Stimulated activated CD8-positive, alpha-beta memory T cell treated with anti-CD3 and anti-CD28 coated beads, Interleukin-7, amount 100 ng/mL, for 24 hours (primary cell): ENCODE results near the gene TMEM225.
"Not testable (repeated sequence)": the region's sequence is repeated elsewhere in the genome, so short reads cannot be mapped to it uniquely, and the experiment has no call there.

Experiments used
- DNase-seq: peaks from one replicate; pipeline ENCODE4 v3.0.0-alpha.2; 2020; ENCODE audit warnings: low read depth

Gene TMEM225, protein sequence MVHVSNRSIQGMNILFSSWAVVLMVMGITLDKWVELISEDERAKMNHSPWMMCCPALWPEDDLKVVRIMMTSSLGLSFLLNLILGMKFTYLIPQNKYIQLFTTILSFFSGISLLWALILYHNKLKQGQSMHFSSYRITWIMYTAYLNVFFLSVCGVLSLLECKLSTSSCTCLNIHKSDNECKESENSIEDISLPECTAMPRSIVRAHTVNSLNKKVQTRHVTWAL

GRCh38 chr11:123885570-123885969, at the start of gene TMEM225:
Gene TMEM225, minus strand, starts transcription at chr11:123885670. Its CDS starts 245 bp downstream, at chr11:123885425.
- DNase-seq, result no peak

- DNase-seq, result no peak
These were observed 38.6 kb upstream of the TMEM225 start for GRCh38 chr11:123924027-123924426.

GRCh38 chr11:123920943-123921342, 35.5 kb upstream of the TMEM225 start:
- DNase-seq, result no peak

DNA sequence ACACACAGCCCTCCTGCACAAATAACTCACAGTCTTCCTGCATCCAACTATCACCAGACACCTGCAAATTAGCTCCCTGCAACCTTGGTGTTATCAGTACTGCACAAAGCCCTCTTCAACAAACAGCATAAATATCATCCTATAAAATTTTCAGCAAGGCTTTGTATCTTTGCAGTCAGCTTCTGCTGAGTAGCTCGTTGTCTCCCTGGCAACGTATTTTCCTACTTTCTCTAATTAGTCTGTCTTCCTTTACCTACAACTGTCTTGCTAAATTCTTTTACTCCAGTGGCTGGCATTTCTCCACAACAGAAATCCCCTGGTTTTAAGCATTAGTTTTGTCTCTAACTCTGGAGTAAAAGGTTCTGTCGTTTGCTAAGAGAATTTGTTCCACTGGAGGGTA, 20.4 kb upstream of the TMEM225 start:
- DNase-seq, result no peak

DNA sequence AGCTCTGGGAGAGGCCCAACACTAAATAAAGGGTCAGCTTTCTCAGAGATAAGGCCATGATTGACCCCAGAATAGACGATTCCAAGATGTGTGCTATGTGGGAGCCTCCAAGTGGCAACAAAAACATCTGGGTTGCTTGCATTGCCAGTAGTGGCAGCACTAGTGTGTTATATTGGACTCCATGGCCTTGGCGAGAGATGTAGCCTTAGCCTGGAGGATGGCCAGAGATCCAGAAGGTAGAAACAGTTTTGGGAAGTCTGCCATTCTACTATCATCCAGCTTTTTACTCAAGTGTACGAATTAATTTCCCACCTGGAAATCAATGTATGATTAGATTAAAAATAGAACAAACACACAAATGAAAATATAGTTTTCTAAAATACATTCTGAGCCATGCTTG, 19.5 kb upstream of the TMEM225 start:
- no peak for DNase-seq

- no peak for DNase-seq
These were observed 18.5 kb upstream of the TMEM225 start for GRCh38 chr11:123903932-123904331.

DNA sequence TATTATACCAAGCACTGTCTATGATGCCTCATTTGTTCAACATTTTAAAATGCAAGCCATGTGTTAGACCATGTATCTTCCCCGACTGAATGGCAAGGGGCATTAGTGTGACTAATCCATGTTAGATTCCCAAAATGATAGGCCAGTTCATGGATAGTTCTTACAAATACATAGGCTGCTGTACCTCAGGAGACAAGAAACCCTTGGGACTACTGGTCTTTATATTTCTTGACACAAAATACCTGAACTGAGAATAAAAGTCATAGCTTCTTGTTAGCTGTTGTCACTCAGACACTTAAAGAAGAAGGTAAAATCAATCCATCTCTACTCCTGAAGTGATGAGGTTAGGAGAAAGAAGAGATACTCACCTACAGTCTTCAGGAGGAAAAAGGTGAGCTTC, 16.4 kb upstream of the TMEM225 start, which contains the start of gene OR8D4:
TSS of gene OR8D4 (plus strand) at position 301 of the 400 bp plus-strand sequence. CDS start 4,265 bp downstream, outside the sequence.
- DNase-seq, result no peak

DNA sequence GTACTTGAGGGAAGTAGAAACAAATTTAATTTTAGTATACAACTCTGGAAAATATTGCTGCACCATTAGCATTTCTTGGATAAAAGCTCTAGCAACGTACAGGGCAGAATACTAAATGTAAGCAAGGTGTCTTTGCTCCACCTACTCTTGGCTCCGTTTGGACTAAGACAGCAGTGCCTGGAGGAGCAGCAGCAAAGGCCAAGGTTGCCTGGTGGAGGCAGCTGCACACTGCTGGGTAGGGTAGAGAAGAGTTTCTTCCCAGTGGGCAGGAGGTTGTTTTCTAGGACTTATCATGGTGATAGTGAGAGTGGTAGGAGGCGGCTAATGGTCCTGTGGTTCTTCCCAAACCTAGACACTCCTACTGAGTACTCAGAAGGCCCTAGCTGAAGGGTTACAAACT, 14.3 kb upstream of the TMEM225 start:
- no peak for DNase-seq

GRCh38 chr11:123892031-123892430, 6.6 kb upstream of the TMEM225 start:
- DNase-seq, result no peak

- DNase-seq, result no peak
These were observed 4.6 kb downstream of the TMEM225 start for GRCh38 chr11:123880912-123881311.

DNA sequence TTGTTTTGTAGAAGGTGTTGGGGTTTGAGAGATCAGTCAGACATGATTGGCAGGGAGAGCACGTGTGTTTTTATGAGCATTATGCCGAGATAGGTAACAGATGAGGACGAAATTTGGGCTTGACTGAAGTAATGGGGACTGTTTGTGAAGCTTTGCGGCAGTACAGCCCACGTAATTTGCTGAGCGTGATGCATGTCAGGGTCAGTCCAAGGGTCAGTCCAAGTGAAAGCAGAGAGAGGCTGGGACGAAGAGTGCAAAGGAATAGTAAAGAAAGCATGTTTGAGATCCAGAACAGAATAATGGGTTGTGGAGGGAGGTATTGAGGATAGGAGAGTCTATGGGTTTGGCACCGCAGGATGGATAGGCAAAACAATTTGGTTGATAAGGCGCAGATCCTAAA, 17.7 kb downstream of the TMEM225 start:
- not testable (repeated sequence) for DNase-seq

- DNase-seq, result not testable (repeated sequence)
These were observed 20.2 kb downstream of the TMEM225 start for GRCh38 chr11:123865293-123865692.

- DNase-seq, result no peak
These were observed 25.7 kb downstream of the TMEM225 start for GRCh38 chr11:123859731-123860130.

DNA sequence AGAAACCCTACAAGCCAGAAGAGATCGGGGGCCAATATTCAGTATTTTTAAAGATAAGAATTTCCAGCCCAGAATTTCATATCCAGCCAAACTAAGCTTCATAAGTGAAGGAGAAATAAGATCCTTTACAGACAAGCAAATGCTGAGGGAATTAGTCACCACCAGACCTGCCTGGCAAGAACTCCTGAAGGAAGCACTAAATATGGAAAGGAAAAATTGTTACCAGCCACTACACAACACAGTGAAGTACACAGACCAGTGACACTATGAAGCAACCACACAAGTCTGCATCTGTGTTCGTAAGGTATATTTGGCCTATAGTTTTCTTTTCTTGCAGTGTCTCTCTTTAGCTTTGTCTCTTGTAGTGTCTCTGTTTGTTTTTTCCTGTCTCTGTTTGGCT, 29.0 kb downstream of the TMEM225 start:
- DNase-seq, result no peak

DNA sequence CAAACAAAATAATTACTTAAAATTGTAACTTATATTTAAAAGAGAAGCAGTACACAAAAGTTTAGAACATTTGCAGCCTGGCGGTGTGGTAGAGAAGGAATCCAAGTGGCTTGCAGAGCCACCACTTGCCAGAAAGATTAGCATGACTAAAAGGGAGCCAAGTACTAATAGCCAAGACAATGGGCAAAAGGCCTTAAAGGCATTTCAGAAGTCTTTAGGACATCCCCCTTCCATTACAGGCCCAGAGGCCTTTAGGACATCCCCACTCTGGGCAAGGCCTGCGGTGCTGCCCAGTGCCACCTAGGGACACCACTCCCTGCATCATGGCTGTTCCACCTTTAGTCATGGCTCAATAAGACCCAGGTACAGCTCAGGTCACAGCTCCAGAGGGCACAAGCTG, 32.4 kb downstream of the TMEM225 start:
- DNase-seq, result no peak

- no peak for DNase-seq
These were observed 33.1 kb downstream of the TMEM225 start for GRCh38 chr11:123852321-123852720.

DNA sequence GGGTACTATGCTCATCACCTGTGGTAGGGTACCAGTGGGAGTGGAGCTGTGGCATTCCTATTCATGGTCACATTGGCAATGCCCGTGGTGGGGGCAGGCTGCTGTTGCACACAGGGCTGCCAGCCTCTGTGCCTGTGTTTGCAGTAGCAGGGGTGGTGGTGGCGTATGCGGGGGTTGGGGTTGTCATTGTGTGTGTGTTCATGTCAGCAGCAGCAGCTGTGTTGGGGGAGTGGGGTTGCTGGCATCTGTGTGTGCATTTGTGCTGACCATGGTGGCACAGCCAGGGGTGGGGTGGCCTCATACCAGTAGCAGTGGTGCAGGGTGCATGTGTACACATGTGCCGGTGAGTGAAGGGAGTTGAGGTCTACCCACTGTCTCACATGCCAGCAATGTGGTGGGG, 34.4 kb downstream of the TMEM225 start:
- no peak for DNase-seq

- DNase-seq, result no peak
These were observed 44.3 kb downstream of the TMEM225 start for GRCh38 chr11:123841174-123841573.

GRCh38 chr11:123839131-123839530, 46.3 kb downstream of the TMEM225 start:
- no peak for DNase-seq

- DNase-seq, result no peak
These were observed 46.8 kb downstream of the TMEM225 start for GRCh38 chr11:123838659-123839058.

GRCh38 chr11:123838199-123838598, 47.3 kb downstream of the TMEM225 start:
- no peak for DNase-seq

- DNase-seq, result no peak
These were observed 52.4 kb downstream of the TMEM225 start for GRCh38 chr11:123833095-123833494.
